K562 (cell line): ENCODE results near the gene LMNTD2. TPM values are rescaled to one million over a fixed set of nuclear protein-coding genes. Genes with fewer than 3 reads are reported as not detected.

ENCODE experiments used
- ATAC-seq: fragments of 200-7000 bp; cut with Tn5 transposase; 3 replicates; pipeline ENCODE4 v1.9.1; 2020; ENCODE audit warnings: moderate library complexity
- BruUV-seq: library from RNA; stranded (reverse); fragments of 400-500 nt; replicated peaks from 2 replicates; lab custom pipeline; 2021; lab: Mats Ljungman, UMichigan
- CTCF ChIA-PET: fragments of 300-600 bp; formaldehyde crosslinking; extraction: SDS; loops from one replicate; lab custom pipeline; 2021; ENCODE audit warnings: low intra/inter-chr PET ratio; lab: Yijun Ruan, JAX
- POLR2A ChIA-PET: fragments of 300-600, 350-650 bp; sonication (Branson Sonifier 250); formaldehyde crosslinking; extraction: SDS; loops from one replicate; lab custom pipeline; 2021; ENCODE audit warnings: antibody characterized with exemption, inconsistent platforms; lab: Yijun Ruan, JAX
- DNase-seq, 4 experiments: peaks; one replicate each; pipeline versions ENCODE4 v3.0.0 to v3.0.0-alpha.2; 2011 to 2018; ENCODE audit warnings: low spot score in 3 of 4, mixed read lengths in 3 of 4; ENCODE audit errors: extremely low read depth in 1 of 4
- FAIRE-seq: peaks from 2 replicates; lab custom pipeline; 2011; peaks lifted over from hg19 to GRCh38; lab: Jason Lieb, UNC
- H2AFZ ChIP-seq: 2 replicates; pipeline ENCODE4 v1.6.0; 2011; ENCODE audit warnings: low read depth, low read length, control low read depth, inconsistent platforms
- H3K27ac ChIP-seq: fragments of 200-600 bp; 3 replicates; pipeline ENCODE4 v1.8.0; 2011; ENCODE audit warnings: low read depth, mild to moderate bottlenecking, control low read depth, inconsistent platforms, low read length, moderate library complexity, mixed read lengths; ENCODE audit errors: extremely low read depth
- H3K27me3 ChIP-seq, 2 experiments: fragments of 300-600 bp in 1 of 2; 2 replicates in 1 of 2; 3 replicates in 1 of 2; pipeline versions ENCODE4 v1.6.0 to v1.8.0; 2011; ENCODE audit warnings: inconsistent platforms in 2 of 2, low read length in 2 of 2, mild to moderate bottlenecking in 1 of 2, mixed read lengths in 1 of 2, moderate library complexity in 1 of 2; ENCODE audit not compliant: control insufficient read depth in 2 of 2, insufficient read depth in 2 of 2
- H3K36me3 ChIP-seq: fragments of 300-600 bp; 3 replicates; pipeline ENCODE4 v1.8.0; 2011; ENCODE audit warnings: mild to moderate bottlenecking, low read length, inconsistent platforms; ENCODE audit not compliant: control insufficient read depth, insufficient read depth
- H3K4me1 ChIP-seq, 2 experiments: fragments of 200-600 bp in 1 of 2; replicated peaks in 1 of 2; 2 replicates in 1 of 2; 3 replicates in 1 of 2; pipeline versions ENCODE4 v1.5.1 to v1.8.0; 2011; ENCODE audit warnings: inconsistent platforms in 2 of 2, low read length in 2 of 2, mild to moderate bottlenecking in 1 of 2, mixed read lengths in 1 of 2, moderate library complexity in 1 of 2; ENCODE audit not compliant: control insufficient read depth in 2 of 2, insufficient read depth in 2 of 2
- H3K4me2 ChIP-seq: 2 replicates; pipeline ENCODE4 v1.6.1; 2011; ENCODE audit warnings: low read length, control low read depth, inconsistent platforms, mixed read lengths; ENCODE audit not compliant: insufficient read depth
- H3K4me3 ChIP-seq: fragments of 200-600 bp; sonication (generic), shearing (Covaris generic); 2 replicates; pipeline ENCODE4 v1.5.1; 2016; ENCODE audit warnings: control low read depth, inconsistent platforms
- H3K79me2 ChIP-seq: fragments of 200-600 bp; 3 replicates; pipeline ENCODE4 v1.8.0; 2011; ENCODE audit warnings: low read length, inconsistent platforms; ENCODE audit not compliant: control insufficient read depth, insufficient read depth
- H3K9ac ChIP-seq, 2 experiments: 2 replicates each; pipeline versions ENCODE4 v1.6.0 to v1.6.1; 2011; ENCODE audit warnings: low read depth in 2 of 2, low read length in 2 of 2, control low read depth in 1 of 2, inconsistent platforms in 1 of 2, mild to moderate bottlenecking in 1 of 2, mixed read lengths in 1 of 2; ENCODE audit not compliant: insufficient read depth in 1 of 2
- H3K9me1 ChIP-seq: one replicate; pipeline ENCODE4 v1.6.0; 2011; ENCODE audit warnings: inconsistent platforms, mild to moderate bottlenecking, low read length, moderate library complexity; ENCODE audit not compliant: control insufficient read depth, insufficient read depth
- H3K9me3 ChIP-seq: replicated peaks from 2 replicates; pipeline ENCODE4 v1.5.1; 2011; ENCODE audit warnings: low read depth, low read length, inconsistent platforms; ENCODE audit not compliant: control insufficient read depth, insufficient read depth
- H4K20me1 ChIP-seq: replicated peaks from 2 replicates; pipeline ENCODE4 v1.6.1; 2011; ENCODE audit warnings: low read length, inconsistent platforms, mixed read lengths; ENCODE audit not compliant: control insufficient read depth, insufficient read depth
- BRD4 ChIP-seq: fragments of 200-600 bp; sonication (generic); IDR thresholded peaks from 2 replicates; pipeline ENCODE4 v1.6.1; 2017; ENCODE audit warnings: inconsistent platforms
- CBX1 ChIP-seq: sonication (generic); IDR thresholded peaks from 2 replicates; pipeline ENCODE4 v1.6.1; 2016; ENCODE audit warnings: antibody characterized with exemption, low read depth, mild to moderate bottlenecking
- FOXP1 ChIP-seq: sonication (generic); formaldehyde crosslinking; IDR thresholded peaks from 2 replicates; pipeline ENCODE4 v1.8.0; 2022; ENCODE audit warnings: mild to moderate bottlenecking, missing genetic modification reagents
- MCM2 ChIP-seq: fragments of 450-650 bp; IDR thresholded peaks from 2 replicates; pipeline ENCODE4 v1.6.1; 2017; ENCODE audit warnings: low read depth, mild to moderate bottlenecking
- PCBP1 ChIP-seq: fragments of 200-400 bp; formaldehyde crosslinking; IDR thresholded peaks from 2 replicates; pipeline ENCODE4 v1.6.1; 2018; ENCODE audit warnings: mild to moderate bottlenecking, low read depth, low read length; ENCODE audit not compliant: poor library complexity, severe bottlenecking
- ZBTB7A ChIP-seq: IDR thresholded peaks from 2 replicates; pipeline ENCODE4 v1.6.1; 2011; ENCODE audit warnings: low read depth, mild to moderate bottlenecking, low read length, moderate library complexity, borderline replicate concordance; ENCODE audit not compliant: control insufficient read depth
- WGBS: fragments of 100-300 bp; shearing (Covaris generic); methylation state at CpG from one replicate; pipeline ENCODE4 v1.1.6; 2016; ENCODE audit warnings: low coverage, mixed read lengths; ENCODE audit not compliant: insufficient coverage; ENCODE audit errors: missing lambda C conversion rate; 5-methylcytosine and 5-hydroxymethylcytosine counted together
- in situ Hi-C: fragments of 300-500 bp; cut with MboI; formaldehyde crosslinking; loops from 4 replicates; pipeline ENCODE4 v1.15.0; 2018; ENCODE audit warnings: inconsistent platforms, mixed read lengths
- intact Hi-C: fragments of 100-400 bp; cut with micrococcal nuclease; formaldehyde crosslinking; loops from 2 replicates; pipeline ENCODE4 v1.14.2; 2022
- polyA plus RNA-seq, 8 experiments: library from polyadenylated mRNA; depleted of rRNA in 4 of 8; stranded (reverse) in 5 of 8; unstranded in 3 of 8; fragments of >200 nt; fragmentation: Nextera tagmentation in 2 of 8; fragmentation: Illumina TruSeq in 1 of 8; extraction: Ambion mirVana in 2 of 8; extraction: Trizol in 1 of 8; gene quantifications; 2 replicates each; pipeline versions ENCODE4 v1.2.1 to v1.2.3, GENCODE V29; 2011 to 2014; ENCODE audit warnings: inconsistent platforms in 1 of 8, missing spikeins in 1 of 8
- total RNA-seq, 7 experiments: library from RNA; depleted of rRNA in 6 of 7; stranded (reverse); fragments of >200 nt in 6 of 7; fragmentation: Illumina TruSeq in 2 of 7; extraction: Trizol in 2 of 7; gene quantifications; 2 replicates each; pipeline versions ENCODE4 v1.2.1 to v1.2.3, GENCODE V29; 2011 to 2021; ENCODE audit warnings: low replicate concordance in 1 of 7
- TF ChIP-seq, protein P1 (sequence below): sonication (generic); formaldehyde crosslinking; IDR thresholded peaks from 2 replicates; pipeline ENCODE4 v1.8.0; 2022; ENCODE audit warnings: missing genetic modification reagents, mild to moderate bottlenecking, moderate library complexity, borderline replicate concordance
- TF ChIP-seq, protein P2 (sequence below): fragments of 200-800 bp; sonication (Bioruptor generic); IDR thresholded peaks from 2 replicates; pipeline ENCODE4 v1.6.1; 2017; ENCODE audit warnings: missing genetic modification characterization, missing compliant biosample characterization

LMNTD2 gene
- total and polyA plus RNA-seq, 9 of the 15 experiments (the other 6 are each of a cell fraction or from before 2014, with no cell fraction given) = 0.48 to 4.2 (median 1.5) TPM; not detected in 3

DNA sequence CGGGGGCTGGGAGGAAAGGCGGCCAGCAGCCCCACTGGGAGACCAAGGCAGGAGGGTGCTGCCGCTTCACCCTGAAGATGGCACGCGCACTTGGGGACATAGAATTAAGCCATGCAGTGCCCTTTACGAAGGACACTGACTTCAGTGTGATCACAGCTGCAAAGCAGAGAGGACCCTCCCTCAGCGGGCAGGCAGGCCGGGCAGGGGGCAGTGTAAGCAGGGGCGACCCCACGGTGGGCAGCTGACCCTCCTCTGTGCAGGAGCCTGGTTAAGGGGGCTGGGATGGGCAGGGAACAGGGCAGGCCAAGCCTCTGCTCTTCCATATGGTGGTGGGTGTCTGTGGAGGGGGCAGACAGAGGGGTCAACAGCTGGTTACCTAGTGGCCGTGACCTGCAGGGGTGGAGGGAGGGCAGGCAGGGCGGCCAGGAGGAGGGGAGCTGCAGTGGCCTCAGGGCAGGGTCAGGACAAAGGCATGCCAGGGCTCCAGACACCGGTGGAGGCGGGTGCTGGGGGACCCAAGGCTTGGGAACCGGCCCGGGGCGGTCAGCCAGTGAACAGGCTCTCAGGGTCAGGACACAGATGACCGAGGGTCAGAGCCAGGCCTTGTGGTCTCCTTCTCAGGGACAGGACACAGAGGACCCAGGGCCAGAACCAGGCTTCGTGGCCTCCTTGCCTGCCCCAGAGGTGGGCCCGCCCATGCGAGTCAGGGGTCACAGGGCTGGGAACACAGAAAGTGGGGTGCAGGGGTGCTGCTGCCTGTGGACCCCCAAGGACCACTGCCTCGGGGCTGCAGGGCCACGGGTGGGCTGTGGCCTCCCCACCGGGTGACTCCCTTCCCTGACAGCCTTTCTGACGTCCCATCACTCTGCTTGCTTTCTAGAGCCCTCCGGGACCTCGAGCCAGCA is 7.2 kb downstream of the LMNTD2 start:
- Histone ChIP-seq H3K4me2 (no peak overlapping the region), H3K27ac (no peak overlapping the region), H3K4me3 (no peak overlapping the region), H3K9me1 (no peaks in the 10 kb centered on the region), H3K9ac (peak overlapping the region in 1 of 2 experiments; percentile 85; a peak in 1 of 4 replicates), H2AFZ (no peak overlapping the region), H3K4me1 (peaks cover 13 to 94% of the 10 kb centered on the region in 2 experiments; a peak in 4 of 5 replicates), H4K20me1 (no peaks in the 10 kb centered on the region), H3K27me3 (no peaks in the 10 kb centered on the region), H3K9me3 (no peaks in the 10 kb centered on the region), H3K79me2 (no peaks in the 10 kb centered on the region), H3K36me3 (no peaks in the 10 kb centered on the region)
- no peak for ATAC-seq
- no peak for FAIRE-seq
- intact Hi-C loops (loop anchor here (5.0 to 10.0 kb wide), 3 partner anchors 61 to 174 kb away; partner anchors contain the start of genes DEAF1, IRF7 and TMEM80), in situ Hi-C loops (no loop called here)
- ChIA-PET POLR2A (interaction anchor here (1.5 kb wide), 1 partner anchor 34 kb away, joined by 4 read pairs; no protein-coding TSS in a partner anchor), CTCF (no interaction called here)
- 79% methylated on average over 21 of the region's 27 CpGs for WGBS
- peak; percentile 14; the same call in 1 of the 2 replicates for TF ChIP-seq ZBTB7A
- TF ChIP-seq, protein P1, sequence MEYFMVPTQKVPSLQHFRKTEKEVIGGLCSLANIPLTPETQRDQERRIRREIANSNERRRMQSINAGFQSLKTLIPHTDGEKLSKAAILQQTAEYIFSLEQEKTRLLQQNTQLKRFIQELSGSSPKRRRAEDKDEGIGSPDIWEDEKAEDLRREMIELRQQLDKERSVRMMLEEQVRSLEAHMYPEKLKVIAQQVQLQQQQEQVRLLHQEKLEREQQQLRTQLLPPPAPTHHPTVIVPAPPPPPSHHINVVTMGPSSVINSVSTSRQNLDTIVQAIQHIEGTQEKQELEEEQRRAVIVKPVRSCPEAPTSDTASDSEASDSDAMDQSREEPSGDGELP (CRISPR knock-in tag) = peak; percentile 25; the same call in 1 of the 2 replicates
- TF ChIP-seq, protein P2, sequence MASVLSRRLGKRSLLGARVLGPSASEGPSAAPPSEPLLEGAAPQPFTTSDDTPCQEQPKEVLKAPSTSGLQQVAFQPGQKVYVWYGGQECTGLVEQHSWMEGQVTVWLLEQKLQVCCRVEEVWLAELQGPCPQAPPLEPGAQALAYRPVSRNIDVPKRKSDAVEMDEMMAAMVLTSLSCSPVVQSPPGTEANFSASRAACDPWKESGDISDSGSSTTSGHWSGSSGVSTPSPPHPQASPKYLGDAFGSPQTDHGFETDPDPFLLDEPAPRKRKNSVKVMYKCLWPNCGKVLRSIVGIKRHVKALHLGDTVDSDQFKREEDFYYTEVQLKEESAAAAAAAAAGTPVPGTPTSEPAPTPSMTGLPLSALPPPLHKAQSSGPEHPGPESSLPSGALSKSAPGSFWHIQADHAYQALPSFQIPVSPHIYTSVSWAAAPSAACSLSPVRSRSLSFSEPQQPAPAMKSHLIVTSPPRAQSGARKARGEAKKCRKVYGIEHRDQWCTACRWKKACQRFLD (CRISPR knock-in tag) = no peak
- TF ChIP-seq FOXP1 = no peak
- TF ChIP-seq PCBP1 = no peak
- no peak for TF ChIP-seq CBX1
- TF ChIP-seq BRD4 = no peak
- no peak for TF ChIP-seq MCM2
- no peak for DNase-seq
- no TSS peak for BruUV-seq
